22Rv1 (cell line): ENCODE measurements around the gene SLC36A3.

ENCODE experiments used
- ZFX ChIP-seq: fragments of 450-650 bp; IDR thresholded peaks from 2 replicates; pipeline ENCODE4 v1.6.1; 2017; ENCODE audit warnings: antibody characterized with exemption, borderline replicate concordance
- TF ChIP-seq, protein P1 (sequence below): fragments of 450-650 bp; IDR thresholded peaks from 2 replicates; pipeline ENCODE4 v1.5.1; 2017; ENCODE audit warnings: mild to moderate bottlenecking

DNA sequence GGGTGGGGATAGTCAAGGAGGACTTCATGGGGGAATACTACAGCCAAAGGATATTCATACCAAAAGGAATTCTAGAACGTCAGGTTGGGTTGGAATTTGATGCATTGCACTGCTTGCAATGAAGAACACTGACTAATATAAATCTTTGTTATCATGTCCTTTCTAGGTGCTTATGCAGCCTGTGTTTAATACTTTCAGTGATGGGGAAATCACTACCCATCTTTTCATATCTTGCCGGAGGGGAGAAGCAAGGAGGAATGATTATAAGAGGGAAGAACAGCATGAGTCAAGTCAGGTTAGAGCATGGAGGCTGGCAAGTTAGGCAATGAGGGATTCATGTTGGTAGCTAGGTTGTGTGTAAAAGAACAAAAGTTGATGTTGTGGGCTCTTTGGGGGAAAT is 74.6 kb downstream of the SLC36A3 start:
- TF ChIP-seq, protein P1, sequence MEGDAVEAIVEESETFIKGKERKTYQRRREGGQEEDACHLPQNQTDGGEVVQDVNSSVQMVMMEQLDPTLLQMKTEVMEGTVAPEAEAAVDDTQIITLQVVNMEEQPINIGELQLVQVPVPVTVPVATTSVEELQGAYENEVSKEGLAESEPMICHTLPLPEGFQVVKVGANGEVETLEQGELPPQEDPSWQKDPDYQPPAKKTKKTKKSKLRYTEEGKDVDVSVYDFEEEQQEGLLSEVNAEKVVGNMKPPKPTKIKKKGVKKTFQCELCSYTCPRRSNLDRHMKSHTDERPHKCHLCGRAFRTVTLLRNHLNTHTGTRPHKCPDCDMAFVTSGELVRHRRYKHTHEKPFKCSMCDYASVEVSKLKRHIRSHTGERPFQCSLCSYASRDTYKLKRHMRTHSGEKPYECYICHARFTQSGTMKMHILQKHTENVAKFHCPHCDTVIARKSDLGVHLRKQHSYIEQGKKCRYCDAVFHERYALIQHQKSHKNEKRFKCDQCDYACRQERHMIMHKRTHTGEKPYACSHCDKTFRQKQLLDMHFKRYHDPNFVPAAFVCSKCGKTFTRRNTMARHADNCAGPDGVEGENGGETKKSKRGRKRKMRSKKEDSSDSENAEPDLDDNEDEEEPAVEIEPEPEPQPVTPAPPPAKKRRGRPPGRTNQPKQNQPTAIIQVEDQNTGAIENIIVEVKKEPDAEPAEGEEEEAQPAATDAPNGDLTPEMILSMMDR: no peak
- no peak for TF ChIP-seq ZFX
